Astrocyte (in vitro differentiated cells and primary cell): ENCODE data around the gene UNCX.

Experiments used
- CTCF ChIP-seq: IDR thresholded peaks from 2 replicates; pipeline ENCODE4 v1.5.1; 2011; ENCODE audit warnings: low read depth, mild to moderate bottlenecking, inconsistent platforms, low read length, moderate library complexity; ENCODE audit not compliant: insufficient read depth
- EZH2 ChIP-seq: IDR thresholded peaks from 2 replicates; pipeline ENCODE4 v1.6.1; 2012; ENCODE audit warnings: mild to moderate bottlenecking, low read length, inconsistent platforms; ENCODE audit not compliant: insufficient read depth

DNA sequence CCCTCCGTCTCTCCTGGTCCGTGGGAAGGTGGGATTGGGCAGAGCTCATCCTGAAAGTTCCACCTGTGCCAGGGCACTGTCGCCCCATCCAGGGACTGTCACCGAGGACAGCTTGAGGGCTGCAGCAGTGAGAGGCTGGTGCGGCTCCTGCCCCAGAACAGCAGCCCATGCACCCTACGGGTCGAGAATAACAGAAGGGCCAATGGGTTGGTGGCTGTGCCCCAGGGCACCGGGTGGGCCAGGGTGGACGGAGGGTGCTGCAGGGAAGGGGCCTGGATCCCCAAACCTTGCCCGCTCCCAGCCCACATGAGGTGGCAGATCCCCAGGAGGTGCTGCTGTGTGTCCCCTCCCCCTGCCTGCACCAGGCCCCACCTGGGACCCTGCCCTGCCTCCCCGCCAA is 23.9 kb downstream of the UNCX start:
- TF ChIP-seq CTCF: no peak
- TF ChIP-seq EZH2: no peak
